SK-N-SH treated with all-trans-retinoic acid at 6 μM for 48 hours (cell line): ENCODE results near the gene LRP10.

Experiments
- ARNTL ChIP-seq: fragments of 450-650 bp; formaldehyde crosslinking; IDR thresholded peaks from 2 replicates; pipeline ENCODE4 v1.5.0; 2020; ENCODE audit warnings: low read depth, mild to moderate bottlenecking, moderate library complexity, borderline replicate concordance
- CREB5 ChIP-seq: fragments of 250-450 bp; sonication (Bioruptor Pico); IDR thresholded peaks from 2 replicates; pipeline ENCODE4 v1.5.1; 2020; ENCODE audit warnings: low read depth, mild to moderate bottlenecking, moderate library complexity
- ESRRG ChIP-seq: fragments of 250-450 bp; sonication (Bioruptor Pico); IDR thresholded peaks from 2 replicates; pipeline ENCODE4 v1.6.1; 2021; ENCODE audit warnings: mild to moderate bottlenecking
- ISL1 ChIP-seq: fragments of 250-450 bp; sonication (Bioruptor Pico); IDR thresholded peaks from 2 replicates; pipeline ENCODE4 v2.1.2; 2022; ENCODE audit warnings: mild to moderate bottlenecking, moderate library complexity
- PATZ1 ChIP-seq: fragments of 250-450 bp; sonication (Bioruptor Pico); IDR thresholded peaks from 2 replicates; pipeline ENCODE4 v1.8.0; 2020; ENCODE audit warnings: mild to moderate bottlenecking, moderate library complexity, borderline replicate concordance
- POU6F1 ChIP-seq: fragments of 250-450 bp; sonication (Bioruptor Pico); IDR thresholded peaks from 2 replicates; pipeline ENCODE4 v1.8.0; 2021; ENCODE audit warnings: low read depth, mild to moderate bottlenecking, moderate library complexity, borderline replicate concordance
- RARB ChIP-seq: fragments of 250-450 bp; sonication (Bioruptor Pico); IDR thresholded peaks from 2 replicates; pipeline ENCODE4 v1.8.0; 2021; ENCODE audit warnings: mild to moderate bottlenecking, moderate library complexity
- TCF4 ChIP-seq: fragments of 250-450 bp; sonication (Bioruptor Pico); IDR thresholded peaks from 2 replicates; pipeline ENCODE4 v1.8.0; 2021; ENCODE audit warnings: mild to moderate bottlenecking, moderate library complexity, borderline replicate concordance
- ZNF565 ChIP-seq: fragments of 450-650 bp; formaldehyde crosslinking; conservative IDR thresholded peaks from 2 replicates; pipeline ENCODE4 v1.5.0; 2020; ENCODE audit warnings: low read depth, mild to moderate bottlenecking, moderate library complexity
- ZNF70 ChIP-seq: fragments of 450-650 bp; formaldehyde crosslinking; IDR thresholded peaks from 2 replicates; pipeline ENCODE4 v1.5.0; 2020; ENCODE audit warnings: mild to moderate bottlenecking, moderate library complexity
- ZNF8 ChIP-seq: fragments of 450-650 bp; formaldehyde crosslinking; IDR thresholded peaks from 2 replicates; pipeline ENCODE4 v1.5.0; 2020; ENCODE audit warnings: mild to moderate bottlenecking, moderate library complexity

- TF ChIP-seq ARNTL (CRISPR knock-in tag) (no peak), POU6F1 (CRISPR knock-in tag) (no peak), CREB5 (CRISPR knock-in tag) (no peak), ZNF8 (no peak), TCF4 (no peak), RARB (CRISPR knock-in tag) (no peak), ZNF70 (CRISPR knock-in tag) (no peak), ISL1 (CRISPR knock-in tag) (no peak), ZNF565 (no peak), PATZ1 (CRISPR knock-in tag) (no peak), ESRRG (CRISPR knock-in tag) (no peak)
These were observed 20.4 kb upstream of the LRP10 start for GRCh38 chr14:22850944-22851764.
